GM19239 (cell line): ENCODE measurements around the gene TMEM40.
"Not testable (repeated sequence)": the region's sequence is repeated elsewhere in the genome, so short reads cannot be mapped to it uniquely, and the experiment has no call there.

Experiments used
- DNase-seq: peaks from one replicate; pipeline ENCODE4 v3.0.0; 2011; ENCODE audit warnings: low spot score; ENCODE audit not compliant: insufficient read length
- FAIRE-seq: peaks from 2 replicates; lab custom pipeline; 2011; peaks lifted over from hg19 to GRCh38; lab: Jason Lieb, UNC

Gene TMEM40

GRCh38 chr3:12724794-12725193 is 34.3 kb downstream of the TMEM40 start:
- DNase-seq (no peak), FAIRE-seq (no peak)

GRCh38 chr3:12723362-12723761 is 35.7 kb downstream of the TMEM40 start:
- not testable (repeated sequence) for FAIRE-seq, DNase-seq

DNA sequence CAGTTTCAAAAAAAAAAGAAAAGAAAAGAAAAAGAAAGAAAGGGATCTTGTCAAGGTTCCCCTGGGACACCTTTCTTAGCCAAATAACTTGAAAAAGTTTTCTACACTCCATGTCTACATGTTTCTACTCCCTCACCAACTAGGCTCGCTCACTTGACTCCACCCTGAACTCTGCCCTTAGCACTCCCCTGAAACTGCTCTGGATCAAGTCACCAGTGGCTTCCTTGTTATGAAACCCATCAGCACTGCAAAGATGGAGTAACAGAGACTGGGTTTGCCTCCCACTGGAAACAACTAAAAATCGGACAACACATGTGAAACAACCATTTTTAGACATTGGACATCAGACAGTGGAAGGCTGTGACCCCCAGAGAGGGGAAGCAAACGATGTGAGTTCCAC is 36.8 kb downstream of the TMEM40 start:
- FAIRE-seq: no peak

DNA sequence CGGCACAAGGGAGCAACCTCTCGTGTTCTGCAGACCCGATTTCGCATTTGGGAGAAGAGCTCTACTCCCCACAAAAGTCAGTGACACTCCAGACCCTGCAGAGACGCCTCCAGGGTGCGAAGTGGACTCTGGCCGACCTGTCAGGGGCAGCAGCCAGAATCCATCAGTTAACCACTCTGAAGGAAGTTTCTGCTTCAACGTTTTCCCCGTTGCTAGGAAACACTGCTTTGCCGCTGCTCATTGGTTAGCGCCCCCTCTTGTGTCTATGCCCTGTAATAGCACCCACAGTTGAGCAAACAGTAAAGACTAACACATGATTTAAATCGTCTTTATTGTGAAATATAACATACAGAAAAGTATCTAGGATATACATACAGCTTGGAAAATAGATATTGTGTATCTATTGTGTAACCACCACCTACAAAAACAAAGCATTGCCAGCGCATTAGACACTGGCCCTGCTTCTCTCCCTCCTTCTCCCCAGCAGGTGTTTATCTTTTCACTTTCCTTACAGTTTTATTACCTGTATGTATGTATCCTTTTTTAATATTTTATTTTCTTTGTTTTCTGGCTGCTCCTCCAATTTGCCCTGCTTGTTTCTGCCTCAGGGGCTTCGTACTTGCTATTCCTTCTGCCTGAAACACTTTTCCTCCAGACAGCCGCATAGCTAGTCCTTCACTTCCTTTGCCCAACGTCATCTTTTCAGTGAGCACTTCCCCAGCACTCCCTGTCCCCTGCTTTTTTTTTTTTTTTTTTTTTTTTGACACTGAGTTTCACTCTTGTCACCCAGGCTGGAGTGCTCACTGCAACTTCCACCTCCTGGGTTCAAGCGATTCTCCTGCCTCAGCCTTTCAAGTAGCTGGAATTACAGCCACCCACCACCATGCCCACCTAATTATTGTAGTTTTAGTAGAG is 38.8 kb downstream of the TMEM40 start:
- FAIRE-seq (peak; percentile 66), DNase-seq (peak; percentile 79)

More for the DNA sequence above, 36.8 kb downstream of the TMEM40 start:
- DNase-seq: no peak

GRCh38 chr3:12719541-12719940 is 39.5 kb downstream of the TMEM40 start:
- DNase-seq: no peak
- no peak for FAIRE-seq

DNA sequence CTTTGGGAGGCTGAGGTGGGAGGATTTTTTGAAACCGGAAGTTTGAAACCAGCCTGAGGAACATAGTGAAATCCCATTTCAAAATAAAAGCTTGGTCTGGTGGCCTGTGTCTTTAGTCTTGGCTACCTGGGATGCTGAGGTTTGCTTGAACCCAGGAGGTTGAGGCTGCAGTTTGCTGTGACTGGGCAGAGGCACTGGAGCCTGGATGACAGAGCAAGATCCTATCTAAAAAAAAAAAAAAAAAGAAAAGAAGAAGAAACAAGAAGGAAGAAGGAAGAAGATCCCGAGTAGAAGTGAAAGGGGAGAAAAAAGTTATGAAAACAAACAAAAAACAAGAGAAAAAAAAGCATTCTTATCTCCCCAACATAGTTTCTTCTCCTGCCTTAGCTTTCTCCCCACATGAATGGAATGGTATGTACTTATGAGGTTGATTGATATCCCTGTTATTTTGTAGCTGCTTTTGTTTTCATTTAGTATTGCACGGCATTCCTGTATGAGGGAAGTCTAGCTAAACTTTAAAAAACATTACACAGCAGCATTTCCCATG is 42.4 kb downstream of the TMEM40 start:
- FAIRE-seq (no peak), DNase-seq (no peak)

GRCh38 chr3:12714278-12714677 is 44.8 kb downstream of the TMEM40 start:
- DNase-seq (no peak), FAIRE-seq (no peak)

DNA sequence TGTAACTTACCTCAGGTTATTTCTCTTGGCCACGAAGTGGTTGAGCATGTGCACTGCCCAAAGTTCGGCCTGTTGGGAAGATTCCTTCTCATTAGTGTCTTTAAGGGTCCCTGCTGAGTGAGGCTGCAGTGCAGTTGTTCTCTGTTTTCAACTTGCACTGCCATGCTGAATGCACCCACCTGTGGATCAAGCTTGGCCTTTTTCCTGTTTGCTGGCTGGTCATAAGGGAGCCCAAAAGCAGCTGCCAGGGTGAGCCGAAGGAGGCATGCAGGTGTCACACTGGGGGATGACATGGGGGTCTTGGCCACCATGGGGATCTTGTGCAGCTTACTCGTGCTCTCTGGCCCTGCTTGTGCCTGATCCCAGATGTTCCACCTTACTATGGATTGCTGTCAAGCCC is 49.0 kb downstream of the TMEM40 start:
- no peak for FAIRE-seq
- no peak for DNase-seq

- FAIRE-seq: no peak
Measured at GRCh38 chr3:12709334-12709733, 49.7 kb downstream of the TMEM40 start.

DNA sequence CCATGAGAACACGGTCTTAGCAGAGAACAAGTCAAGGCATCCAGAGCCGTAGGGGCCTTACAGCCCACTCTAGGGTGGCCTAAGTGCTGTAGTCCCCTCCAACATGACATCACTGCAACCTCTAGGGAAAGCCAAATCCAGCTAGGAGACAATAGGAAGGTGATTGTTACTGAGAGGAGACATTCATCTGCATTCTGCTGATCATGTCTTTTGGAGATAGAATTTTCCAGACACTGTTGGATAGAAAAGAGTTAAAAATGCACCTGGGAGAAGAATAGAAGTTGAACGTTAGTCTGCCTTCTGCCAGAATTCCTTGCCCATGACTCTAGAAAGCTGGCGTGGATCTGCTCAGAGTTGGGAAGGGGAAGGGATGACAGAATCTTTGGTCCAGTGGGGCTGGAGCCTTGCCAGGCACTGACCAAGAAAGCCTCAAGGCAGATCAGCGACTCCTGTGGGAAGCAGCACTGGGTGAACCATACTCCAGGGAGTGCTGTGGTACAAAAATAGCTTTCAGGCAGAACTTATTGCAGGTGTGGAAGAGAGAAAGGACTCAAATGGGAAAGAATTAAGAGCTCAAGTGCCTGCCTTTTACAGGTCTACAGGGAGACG is 50.4 kb downstream of the TMEM40 start:
- no peak for DNase-seq
- FAIRE-seq: no peak

More at GRCh38 chr3:12709334-12709733, 49.7 kb downstream of the TMEM40 start:
- DNase-seq: no peak

- no peak for FAIRE-seq
- no peak for DNase-seq
Measured at GRCh38 chr3:12707449-12707848, 51.6 kb downstream of the TMEM40 start.

DNA sequence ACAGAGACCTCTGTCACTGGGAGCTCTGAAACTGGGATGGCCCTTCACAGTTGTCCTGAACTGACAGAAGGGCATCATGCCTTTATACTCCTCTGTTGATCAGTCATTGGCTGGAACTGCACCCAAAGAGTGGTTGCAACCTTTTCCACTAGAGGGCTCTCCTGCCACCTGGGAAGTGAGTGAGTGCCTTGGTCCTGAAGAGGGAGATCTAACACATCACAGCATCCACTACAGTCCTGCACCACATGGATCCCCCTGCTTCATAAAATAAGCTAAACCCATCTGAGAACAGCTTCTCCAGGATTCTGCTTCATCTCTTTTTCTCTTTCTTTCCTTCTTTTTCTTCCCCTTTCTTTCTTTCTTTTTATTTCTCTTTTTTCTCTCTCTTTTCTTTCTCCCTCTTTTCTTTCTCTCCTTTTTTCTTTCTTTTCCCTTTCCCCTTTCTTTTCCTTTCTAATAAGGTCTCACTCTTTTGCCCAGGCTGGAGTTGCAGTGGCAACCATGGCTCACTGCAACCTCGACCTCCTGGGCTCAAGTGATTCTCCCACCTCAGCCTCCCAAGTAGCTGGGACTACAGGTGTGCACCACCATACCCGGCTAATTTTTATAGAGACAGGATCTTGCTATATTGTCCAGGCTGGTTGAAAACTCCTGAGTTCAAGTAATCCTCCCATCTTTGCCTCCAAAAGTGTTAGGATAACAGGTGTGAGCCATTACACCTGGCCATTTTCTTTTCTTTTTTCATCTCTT is 52.4 kb downstream of the TMEM40 start:
- FAIRE-seq (peak; percentile 68), DNase-seq (peak; percentile 61)

GRCh38 chr3:12705981-12706380 is 53.1 kb downstream of the TMEM40 start:
- DNase-seq: no peak
- no peak for FAIRE-seq

GRCh38 chr3:12705374-12705926 is 53.6 kb downstream of the TMEM40 start:
- no peak for FAIRE-seq
- no peak for DNase-seq

DNA sequence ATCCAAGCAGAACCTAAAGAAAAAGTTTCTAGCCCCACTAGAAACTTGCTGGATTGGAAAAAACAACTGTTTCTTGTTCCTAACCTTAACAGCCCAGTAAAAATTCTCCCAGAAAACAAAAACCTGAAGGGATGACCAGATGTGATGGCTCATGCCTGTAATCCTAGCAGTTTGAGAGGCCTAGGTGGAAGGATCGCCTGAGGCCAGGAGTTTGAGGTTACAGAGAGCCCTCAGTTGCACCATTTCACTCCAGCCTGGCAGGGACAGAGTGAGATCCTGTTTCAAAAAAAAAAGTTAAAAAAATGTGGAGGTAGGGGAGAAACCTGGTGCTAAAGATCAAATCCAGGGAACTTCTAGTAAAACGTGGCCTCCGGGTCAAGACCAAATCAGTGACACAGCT is 56.6 kb downstream of the TMEM40 start:
- FAIRE-seq (no peak), DNase-seq (no peak)

- not testable (repeated sequence) for FAIRE-seq, DNase-seq
Measured at GRCh38 chr3:12701601-12702000, 57.5 kb downstream of the TMEM40 start.

DNA sequence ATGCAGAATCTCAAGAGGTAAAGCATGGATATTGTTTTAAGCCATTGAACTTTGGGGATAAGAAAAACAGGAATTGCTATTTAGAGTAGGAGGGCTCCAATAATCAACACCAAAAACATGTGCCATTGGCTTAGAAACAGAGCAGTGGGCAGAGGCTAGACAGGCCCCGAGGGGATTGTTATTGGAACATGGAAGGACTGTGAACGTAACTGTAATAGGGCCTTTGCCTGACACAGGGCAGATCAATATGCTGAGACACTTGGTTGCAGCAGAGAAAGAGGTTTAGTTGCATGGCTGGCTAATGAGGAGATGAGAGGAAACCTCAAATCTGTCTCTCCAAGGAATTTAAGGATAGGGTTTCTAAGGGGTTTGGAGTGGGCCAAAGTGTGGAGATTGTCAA is 58.3 kb downstream of the TMEM40 start:
- no peak for DNase-seq
- FAIRE-seq: no peak

DNA sequence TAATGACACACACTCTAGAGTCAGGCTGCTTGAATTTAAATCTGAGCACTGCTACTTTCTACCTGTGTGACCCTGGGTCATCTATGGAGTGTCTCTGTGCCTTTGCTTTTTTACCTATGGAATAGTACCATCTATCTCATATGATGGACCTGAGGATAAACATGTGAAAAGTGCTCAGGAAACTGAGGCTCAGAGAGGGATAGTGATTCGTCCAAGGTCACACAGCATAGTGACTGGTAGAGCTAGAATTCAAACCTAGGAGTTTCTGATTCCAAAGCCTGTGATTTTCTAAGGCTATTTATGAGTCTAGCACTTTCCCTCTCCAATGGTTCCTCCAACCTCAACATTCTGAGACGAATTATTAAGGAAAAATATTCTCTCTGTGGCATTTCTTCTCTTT is 63.1 kb downstream of the TMEM40 start:
- FAIRE-seq (no peak), DNase-seq (no peak)

DNA sequence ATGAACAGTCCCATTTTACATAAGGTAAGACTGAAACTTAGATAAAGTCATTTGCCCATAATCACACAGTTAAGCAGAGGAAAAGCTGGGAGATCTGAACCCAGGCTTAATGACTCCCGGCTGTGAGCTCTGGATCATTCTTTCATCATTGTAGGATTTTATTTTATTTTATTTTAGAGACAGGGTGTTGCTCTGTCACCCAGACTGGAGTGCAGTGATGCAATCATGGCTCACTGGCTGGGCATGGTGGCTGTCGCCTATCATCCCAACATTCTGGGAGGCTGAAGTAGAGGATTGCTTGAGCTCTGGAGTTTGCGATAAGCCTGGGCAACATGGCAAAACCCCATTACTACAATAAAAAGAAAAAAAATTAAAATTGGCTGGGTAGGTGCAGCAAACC is 63.9 kb downstream of the TMEM40 start:
- DNase-seq (no peak), FAIRE-seq (no peak)

GRCh38 chr3:12692444-12692843 is 66.6 kb downstream of the TMEM40 start:
- no peak for FAIRE-seq
- DNase-seq: no peak
